NB4 (cell line): ENCODE measurements around the gene EIF4B.

ENCODE experiments used
- POLR2A ChIP-seq: IDR thresholded peaks from 2 replicates; pipeline ENCODE4 v1.6.1; 2011; ENCODE audit warnings: mild to moderate bottlenecking; ENCODE audit not compliant: insufficient read length; ENCODE audit errors: extremely low read depth
- TF ChIP-seq, protein P1 (sequence below): IDR thresholded peaks from one replicate; pipeline ENCODE4 v1.5.1; 2012; ENCODE audit warnings: low read depth, low read length
- TF ChIP-seq, protein P2 (sequence below): IDR thresholded peaks from 2 replicates; pipeline ENCODE4 v1.6.1; 2011; ENCODE audit warnings: low read depth, low read length

DNA sequence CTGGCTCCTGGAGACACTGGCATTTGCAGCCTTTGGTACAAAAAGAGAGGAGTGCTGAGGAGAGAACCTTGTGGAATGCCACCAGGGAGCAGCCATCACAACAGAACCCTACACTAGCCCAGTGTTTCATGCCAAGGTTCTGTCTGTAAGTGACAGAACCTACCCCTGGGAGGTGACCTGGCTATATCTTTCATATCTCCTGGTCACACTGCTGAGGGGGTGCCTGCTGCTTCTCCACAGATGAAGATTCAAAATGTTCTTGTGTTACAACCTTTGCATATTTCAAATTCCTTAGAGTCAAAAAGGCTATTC, 12.7 kb upstream of the EIF4B start:
- TF ChIP-seq, protein P1, sequence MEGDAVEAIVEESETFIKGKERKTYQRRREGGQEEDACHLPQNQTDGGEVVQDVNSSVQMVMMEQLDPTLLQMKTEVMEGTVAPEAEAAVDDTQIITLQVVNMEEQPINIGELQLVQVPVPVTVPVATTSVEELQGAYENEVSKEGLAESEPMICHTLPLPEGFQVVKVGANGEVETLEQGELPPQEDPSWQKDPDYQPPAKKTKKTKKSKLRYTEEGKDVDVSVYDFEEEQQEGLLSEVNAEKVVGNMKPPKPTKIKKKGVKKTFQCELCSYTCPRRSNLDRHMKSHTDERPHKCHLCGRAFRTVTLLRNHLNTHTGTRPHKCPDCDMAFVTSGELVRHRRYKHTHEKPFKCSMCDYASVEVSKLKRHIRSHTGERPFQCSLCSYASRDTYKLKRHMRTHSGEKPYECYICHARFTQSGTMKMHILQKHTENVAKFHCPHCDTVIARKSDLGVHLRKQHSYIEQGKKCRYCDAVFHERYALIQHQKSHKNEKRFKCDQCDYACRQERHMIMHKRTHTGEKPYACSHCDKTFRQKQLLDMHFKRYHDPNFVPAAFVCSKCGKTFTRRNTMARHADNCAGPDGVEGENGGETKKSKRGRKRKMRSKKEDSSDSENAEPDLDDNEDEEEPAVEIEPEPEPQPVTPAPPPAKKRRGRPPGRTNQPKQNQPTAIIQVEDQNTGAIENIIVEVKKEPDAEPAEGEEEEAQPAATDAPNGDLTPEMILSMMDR: no peak
- no peak for TF ChIP-seq POLR2A
- TF ChIP-seq, protein P2, sequence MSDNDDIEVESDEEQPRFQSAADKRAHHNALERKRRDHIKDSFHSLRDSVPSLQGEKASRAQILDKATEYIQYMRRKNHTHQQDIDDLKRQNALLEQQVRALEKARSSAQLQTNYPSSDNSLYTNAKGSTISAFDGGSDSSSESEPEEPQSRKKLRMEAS: no peak
